ENCODE results near the gene BSND. TPM values are rescaled to one million over a fixed set of nuclear protein-coding genes. Genes with fewer than 3 reads are reported as not detected.

BSND gene
- total RNA-seq, 1 donor from 2014 or later, result not detected

DNA sequence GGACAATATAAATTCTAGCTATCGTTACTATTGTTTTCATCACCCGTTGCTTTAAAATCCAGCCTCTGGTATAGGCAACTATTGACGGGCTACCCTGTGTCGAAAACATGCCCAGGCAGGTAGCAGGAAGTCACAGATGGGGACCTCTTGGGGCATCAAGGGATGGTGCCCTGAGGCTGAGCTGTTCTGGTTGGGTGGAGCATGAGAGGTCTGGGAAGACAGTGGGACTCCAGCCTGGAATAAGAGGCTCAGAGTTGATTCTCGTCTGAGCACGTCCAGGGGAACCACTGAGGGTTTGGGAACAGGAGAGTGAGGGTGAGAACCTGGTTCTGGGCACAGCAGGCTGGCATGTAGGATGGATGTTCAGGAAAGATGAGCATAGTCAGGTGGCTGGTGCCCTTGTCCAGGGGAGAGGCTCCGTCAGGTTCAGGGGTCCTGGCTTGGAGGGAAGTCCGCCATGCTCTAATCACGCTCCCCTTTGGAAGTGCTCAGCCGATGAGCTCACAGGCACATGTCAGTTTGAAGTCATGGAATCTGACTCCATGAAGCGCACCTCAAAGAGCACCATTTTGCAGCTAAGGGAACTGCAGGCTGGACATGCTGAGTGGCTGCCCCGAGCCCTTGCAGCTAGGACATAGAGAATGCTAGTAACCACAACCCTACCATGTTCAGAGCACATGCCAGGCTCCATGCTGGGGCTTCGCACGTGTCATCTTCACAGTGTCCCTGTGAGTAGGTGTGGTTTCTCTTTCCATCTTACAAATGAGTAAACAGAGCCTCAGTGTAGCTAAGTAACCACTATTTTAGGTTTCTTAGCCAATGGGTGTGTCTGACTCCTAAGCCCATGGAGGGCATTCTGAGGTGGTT lies 61.6 kb downstream of the BSND start:
- no peaks in the 10 kb centered on the region for H3K27me3 ChIP-seq (ENCODE audit: control insufficient read depth, insufficient read depth, low read length)
- TF ChIP-seq, protein P1, sequence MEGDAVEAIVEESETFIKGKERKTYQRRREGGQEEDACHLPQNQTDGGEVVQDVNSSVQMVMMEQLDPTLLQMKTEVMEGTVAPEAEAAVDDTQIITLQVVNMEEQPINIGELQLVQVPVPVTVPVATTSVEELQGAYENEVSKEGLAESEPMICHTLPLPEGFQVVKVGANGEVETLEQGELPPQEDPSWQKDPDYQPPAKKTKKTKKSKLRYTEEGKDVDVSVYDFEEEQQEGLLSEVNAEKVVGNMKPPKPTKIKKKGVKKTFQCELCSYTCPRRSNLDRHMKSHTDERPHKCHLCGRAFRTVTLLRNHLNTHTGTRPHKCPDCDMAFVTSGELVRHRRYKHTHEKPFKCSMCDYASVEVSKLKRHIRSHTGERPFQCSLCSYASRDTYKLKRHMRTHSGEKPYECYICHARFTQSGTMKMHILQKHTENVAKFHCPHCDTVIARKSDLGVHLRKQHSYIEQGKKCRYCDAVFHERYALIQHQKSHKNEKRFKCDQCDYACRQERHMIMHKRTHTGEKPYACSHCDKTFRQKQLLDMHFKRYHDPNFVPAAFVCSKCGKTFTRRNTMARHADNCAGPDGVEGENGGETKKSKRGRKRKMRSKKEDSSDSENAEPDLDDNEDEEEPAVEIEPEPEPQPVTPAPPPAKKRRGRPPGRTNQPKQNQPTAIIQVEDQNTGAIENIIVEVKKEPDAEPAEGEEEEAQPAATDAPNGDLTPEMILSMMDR (IDR thresholded peaks at IDR 0.05; ENCODE audit: insufficient read depth, low read length, severe bottlenecking), result no peak
- H3K4me3 ChIP-seq (ENCODE audit: low read depth, low read length), result no peak overlapping the region
- DNase-seq (ENCODE audit: low read depth), result peak; percentile 40
- peak; percentile 66 for FAIRE-seq
- H3K36me3 ChIP-seq (ENCODE audit: control insufficient read depth, insufficient read depth, low read length), result peaks cover 6% of the 10 kb centered on the region

DNA sequence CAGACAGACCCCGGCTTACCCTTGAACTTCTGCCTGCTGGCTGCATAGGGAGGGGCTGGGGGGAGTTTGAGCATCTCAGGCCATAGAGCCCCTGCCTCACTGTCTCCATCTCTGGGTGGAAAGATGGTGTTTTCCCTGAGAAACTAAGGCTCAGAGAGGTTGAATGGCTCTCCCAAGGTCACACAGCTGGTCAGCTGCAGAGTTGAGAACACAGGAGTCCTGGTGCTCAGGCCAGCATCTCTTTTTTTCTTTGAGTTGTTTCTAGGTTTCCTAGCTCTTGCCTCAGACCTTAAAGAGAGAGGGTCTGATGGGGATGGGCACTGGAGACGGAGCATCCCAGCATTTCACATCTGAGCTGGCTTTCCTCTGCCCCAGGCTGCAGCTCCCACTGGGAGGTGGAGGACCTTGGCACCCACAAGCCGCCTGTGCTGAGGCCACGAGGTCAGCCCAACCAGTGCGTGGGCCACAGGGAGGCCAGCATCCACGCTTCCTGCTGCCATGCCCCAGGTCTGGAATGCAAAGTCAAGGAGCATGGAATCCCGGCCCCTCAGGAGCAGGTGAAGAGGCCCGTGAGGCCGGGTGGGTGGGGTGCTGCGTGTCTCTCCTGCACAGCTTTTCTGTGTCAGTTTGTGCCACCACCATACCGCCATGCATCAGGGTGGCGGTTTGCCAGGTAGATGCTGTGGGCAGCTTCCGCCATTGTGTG lies 62.4 kb downstream of the BSND start:
- no peaks in the 10 kb centered on the region for H3K27me3 ChIP-seq (ENCODE audit: control insufficient read depth, insufficient read depth, low read length)
- no peak overlapping the region for H3K4me3 ChIP-seq (ENCODE audit: low read depth, low read length)
- TF ChIP-seq, protein P1 (IDR thresholded peaks at IDR 0.05; ENCODE audit: insufficient read depth, low read length, severe bottlenecking), result no peak
- FAIRE-seq, result no peak
- no peak for DNase-seq (ENCODE audit: low read depth)
- peaks cover 6% of the 10 kb centered on the region for H3K36me3 ChIP-seq (ENCODE audit: control insufficient read depth, insufficient read depth, low read length)

Other genes with a start within 250 kb of the BSND start
- 5.3 and 5.9 TPM in 2 replicates for gene PARS2, start 234.4 kb upstream of the BSND start, total RNA-seq
- gene TTC22, start 197.6 kb upstream of the BSND start, total RNA-seq, result 7.4 and 12.5 TPM in 2 replicates
- 118 and 212 TPM in 2 replicates for gene DHCR24, start 111.7 kb upstream of the BSND start, total RNA-seq
- gene TMEM61, start 18.3 kb upstream of the BSND start, total RNA-seq, result 2.9 and 4.2 TPM in 2 replicates
- 5.8 and 11.3 TPM in 2 replicates for gene PCSK9, start 40.6 kb downstream of the BSND start, total RNA-seq
- gene USP24, start 216.4 kb downstream of the BSND start, total RNA-seq, result 37.6 and 40.8 TPM in 2 replicates

Measured in bronchial epithelial cell (primary cell).